GM13977 (cell line): ENCODE data around the gene TENT4B.

Source experiments
- DNase-seq: peaks from one replicate; pipeline ENCODE4 v3.0.0; 2012; ENCODE audit warnings: low spot score
- CTCF ChIP-seq: IDR thresholded peaks from 2 replicates; pipeline ENCODE4 v1.5.1; 2012; ENCODE audit warnings: mild to moderate bottlenecking, control low read depth; ENCODE audit not compliant: insufficient read depth; ENCODE audit errors: extremely low read depth, missing control alignments
- in situ Hi-C: fragments of 300-500 bp; cut with MboI; formaldehyde crosslinking; loops from one replicate; pipeline ENCODE4 v1.12.0; 2022; ENCODE audit warnings: low sequenced_read_pairs, low pct_unique_long_range_greater_than_20kb, mixed read lengths, inconsistent platforms; ENCODE audit not compliant: unreplicated experiment

TENT4B gene

GRCh38 chr16:50256604-50257003 is 103.5 kb downstream of the TENT4B start:
- no peak for TF ChIP-seq CTCF
- in situ Hi-C loops, result no loop called here
- no peak for DNase-seq

DNA sequence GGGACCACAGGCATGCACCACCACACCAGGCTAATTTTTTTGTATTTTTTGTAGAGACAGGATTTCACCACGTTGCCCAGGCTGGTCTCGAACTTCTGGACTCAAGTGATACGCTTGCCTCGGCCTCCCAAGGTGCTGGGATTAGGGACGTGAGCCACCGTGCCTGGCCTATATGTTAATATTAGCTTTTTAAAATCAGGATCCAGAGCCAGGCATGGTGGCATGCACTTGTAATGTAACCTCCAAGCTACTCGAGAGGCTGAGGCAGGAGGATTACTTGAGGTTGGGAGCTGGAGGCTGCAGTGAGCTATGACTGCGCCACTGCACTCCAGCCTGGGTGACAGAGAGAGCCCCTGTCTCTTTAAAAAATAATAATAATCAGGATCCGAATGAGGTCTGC is 104.8 kb downstream of the TENT4B start:
- DNase-seq, result no peak
- TF ChIP-seq CTCF, result no peak
- in situ Hi-C loops, result no loop called here

- DNase-seq, result no peak
- TF ChIP-seq CTCF, result no peak
Measured at GRCh38 chr16:50259334-50260205, 106.5 kb downstream of the TENT4B start.

DNA sequence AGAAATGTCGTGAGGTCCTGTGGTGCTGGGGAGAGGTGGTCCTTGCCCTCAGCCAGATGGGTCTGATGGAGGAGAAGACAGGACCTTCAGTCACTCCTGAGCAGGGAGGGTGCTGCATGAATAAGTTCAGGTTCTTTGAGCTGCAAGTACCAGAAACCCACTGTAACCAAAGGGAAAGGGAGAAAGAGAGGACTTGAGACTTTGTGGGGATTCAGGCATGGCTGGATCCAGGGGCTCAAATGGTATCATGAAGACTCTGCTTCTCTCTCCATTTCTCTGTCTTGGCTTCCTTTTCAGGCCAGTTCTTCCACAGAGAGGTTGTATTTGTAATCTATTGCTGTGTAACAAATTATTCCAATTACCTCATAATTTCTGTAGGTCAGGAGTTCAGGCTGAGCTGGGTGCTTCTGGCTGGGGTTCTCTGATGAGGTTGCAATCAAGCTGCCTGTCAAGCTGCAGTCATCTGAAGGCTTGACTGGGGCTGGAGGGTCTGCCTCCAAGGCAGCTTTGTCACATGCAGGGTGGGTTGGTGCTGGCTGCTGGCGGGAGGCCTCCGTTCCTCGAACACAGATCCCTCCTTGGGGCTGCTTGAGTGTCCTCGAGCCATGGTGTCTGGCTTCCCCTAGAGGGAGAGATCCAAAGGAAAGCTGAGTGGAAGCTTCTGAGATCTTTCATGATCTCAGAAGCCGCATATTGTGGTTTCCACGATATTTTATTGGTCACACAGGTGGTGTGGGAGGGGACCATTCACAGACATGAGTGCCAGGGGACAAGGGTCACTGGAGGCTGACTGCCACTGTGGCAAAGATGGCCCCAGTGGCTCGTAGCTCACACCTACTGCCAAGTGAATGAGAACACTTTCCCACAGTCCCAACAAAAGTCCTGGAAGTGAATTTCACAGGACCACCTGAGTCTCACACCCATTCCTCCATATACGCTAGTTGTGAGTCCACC is 107.4 kb downstream of the TENT4B start:
- TF ChIP-seq CTCF, result no peak
- in situ Hi-C loops, result no loop called here

More at GRCh38 chr16:50259334-50260205, 106.5 kb downstream of the TENT4B start:
- in situ Hi-C loops, result no loop called here

DNA sequence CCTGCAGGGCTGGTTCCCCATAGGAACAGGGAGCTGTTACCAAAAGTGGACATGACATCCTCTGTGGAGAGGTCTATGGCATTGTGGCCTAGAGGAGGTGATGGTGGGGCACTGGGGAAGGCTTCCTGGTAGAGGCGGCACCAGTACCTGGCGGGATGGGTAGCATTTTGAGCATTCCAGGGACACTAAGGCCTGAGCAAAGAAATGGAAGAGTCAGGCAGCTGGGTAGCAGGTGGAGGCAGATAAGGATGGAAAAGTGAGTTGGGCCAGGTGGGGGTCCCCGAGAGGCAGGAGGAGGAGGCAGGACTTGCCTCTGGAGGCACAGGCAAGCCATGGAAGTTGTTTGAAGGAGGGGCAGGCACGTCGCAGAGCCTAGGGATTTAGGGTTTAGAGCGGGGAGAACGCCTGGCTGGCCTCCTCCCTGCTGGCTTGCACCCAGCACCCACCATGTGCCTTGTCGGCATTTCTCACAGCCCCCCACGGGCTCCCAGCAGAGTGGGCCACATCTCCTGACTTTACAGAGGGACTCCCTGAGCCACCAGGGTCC is 108.1 kb downstream of the TENT4B start:
- in situ Hi-C loops, result no loop called here

More for the DNA sequence above, 107.4 kb downstream of the TENT4B start:
- no peak for DNase-seq

More for the DNA sequence above, 108.1 kb downstream of the TENT4B start:
- no peak for TF ChIP-seq CTCF
- DNase-seq, result no peak
